GM18861 (cell line): ENCODE results near the gene S100A6.
A peak's percentile ranks its signal among the peaks of the same experiment; 100 is the strongest.

Source experiments
- ATAC-seq: cut with Tn5 transposase; IDR thresholded peaks from one replicate; pipeline ENCODE4 v1.9.1; 2021; ENCODE audit not compliant: unreplicated experiment

S100A6 gene

GRCh38 chr1:153546796-153547559, 11.2 kb upstream of the S100A6 start:
- ATAC-seq = no peak

GRCh38 chr1:153546371-153546770, 10.6 kb upstream of the S100A6 start:
- ATAC-seq = no peak

- ATAC-seq = peak; percentile 48
Observed at GRCh38 chr1:153545067-153546055, 9.6 kb upstream of the S100A6 start, which contains the start of gene S100A4. Gene S100A4, minus strand, starts transcription at chr1:153545806. Its CDS starts 1,012 bp downstream, at chr1:153544794.

- no peak for ATAC-seq
Observed at GRCh38 chr1:153544453-153545066, 8.8 kb upstream of the S100A6 start.

- ATAC-seq = no peak
Observed at GRCh38 chr1:153543736-153544135, 7.9 kb upstream of the S100A6 start.

- no peak for ATAC-seq
Observed at GRCh38 chr1:153542956-153543711, 7.3 kb upstream of the S100A6 start.

- no peak for ATAC-seq
Observed at GRCh38 chr1:153541641-153542590, 6.1 kb upstream of the S100A6 start.

- ATAC-seq = no peak
Observed at GRCh38 chr1:153540394-153541361, 4.9 kb upstream of the S100A6 start, which contains the start of gene S100A5. Gene S100A5, minus strand, starts transcription at chr1:153540934. Its CDS starts 743 bp downstream, at chr1:153540191.

GRCh38 chr1:153539395-153540093, 3.8 kb upstream of the S100A6 start:
- no peak for ATAC-seq

- ATAC-seq = no peak
Observed at GRCh38 chr1:153538315-153538821, 2.6 kb upstream of the S100A6 start.

GRCh38 chr1:153537376-153537730, 1.6 kb upstream of the S100A6 start:
- ATAC-seq = no peak

GRCh38 chr1:153536671-153537375, 1.0 kb upstream of the S100A6 start:
- no peak for ATAC-seq

- ATAC-seq = no peak
Observed at GRCh38 chr1:153536012-153536670, 350 bp upstream of the S100A6 start.

GRCh38 chr1:153534925-153535241, 908 bp downstream of the S100A6 start:
- ATAC-seq = no peak

GRCh38 chr1:153534226-153534924, 1.4 kb downstream of the S100A6 start:
- no peak for ATAC-seq

GRCh38 chr1:153533689-153534201, 2.0 kb downstream of the S100A6 start:
- ATAC-seq = no peak
